Ovary (tissue), 9 donors: ENCODE results near the gene TEKT5. TPM values are rescaled to one million over a fixed set of nuclear protein-coding genes. Genes with fewer than 3 reads are reported as not detected.

Experiments used
- DNase-seq, 5 donors: peaks; one replicate each; pipeline ENCODE4 v3.0.0-alpha.2; 2019 to 2020
- H3K27ac ChIP-seq, 2 donors: fragments of 200-600 bp; one replicate each; pipeline versions ENCODE4 v1.5.1 to v1.8.0; 2019 to 2022
- H3K27me3 ChIP-seq: fragments of 200-600 bp; one replicate; pipeline ENCODE4 v1.8.0; 2022
- H3K36me3 ChIP-seq: fragments of 200-600 bp; sonication (generic); one replicate; pipeline ENCODE4 v1.5.1; 2019
- H3K4me1 ChIP-seq: one replicate; pipeline ENCODE4 v1.8.1; 2013; ENCODE audit warnings: mild to moderate bottlenecking, moderate library complexity; ENCODE audit not compliant: insufficient read depth
- H3K4me3 ChIP-seq: fragments of 200-600 bp; sonication (generic); one replicate; pipeline ENCODE4 v1.5.1; 2017
- H3K9me3 ChIP-seq, 2 donors: fragments of 200-600 bp in 1 of 2; sonication (generic) in 1 of 2; one replicate each; pipeline versions ENCODE4 v1.5.1 to v1.8.1; 2013 to 2019; ENCODE audit warnings: mild to moderate bottlenecking in 1 of 2, moderate library complexity in 1 of 2
- CTCF ChIP-seq, 3 donors: fragments of 450-650 bp in 2 of 3; fragments of 200-600 bp in 1 of 3; IDR thresholded peaks; one replicate each; pipeline versions ENCODE4 v1.5.1 to v1.8.0; 2016 to 2022; ENCODE audit warnings: antibody characterized with exemption in 3 of 3, mild to moderate bottlenecking in 1 of 3
- EP300 ChIP-seq: sonication (generic); formaldehyde crosslinking; IDR thresholded peaks from one replicate; pipeline ENCODE4 v1.6.1; 2017; ENCODE audit warnings: antibody characterized with exemption
- POLR2A ChIP-seq: fragments of 450-650 bp; IDR thresholded peaks from one replicate; pipeline ENCODE4 v1.6.1; 2017; ENCODE audit warnings: antibody characterized with exemption, mild to moderate bottlenecking, moderate library complexity
- WGBS, 3 donors: extraction: QIAGEN DNeasy Blood & Tissue Kit in 1 of 3; methylation state at CpG; one replicate each; pipeline versions ENCODE4 v1.1.5 to v1.1.7; 2013 to 2017; 5-methylcytosine and 5-hydroxymethylcytosine counted together
- intact Hi-C, 4 donors: fragments of 100-400 bp; cut with DNase I; formaldehyde crosslinking; loops; one replicate each; pipeline versions ENCODE4 v1.11.0 to v1.15.1; 2022 to 2023
- polyA plus RNA-seq, 2 donors: library from polyadenylated mRNA; stranded (reverse); fragments of 200-250 nt in 1 of 2; fragments of 350-450 nt in 1 of 2; fragmentation: Illumina TruSeq in 1 of 2; extraction: RNeasy Lipid Tissue Mini Kit (QIAGEN cat#74804) in 1 of 2; gene quantifications; one replicate each; pipeline ENCODE4 v1.2.3, GENCODE V29; 2013 to 2014
- total RNA-seq, 7 donors: library from RNA; depleted of rRNA in 2 of 7; stranded (reverse); fragments of >200 nt in 2 of 7; fragmentation: NEBNext Ultra II Directional in 3 of 7; extraction: Animal tissue kit (Norgen Biotek cat#: 25700) in 3 of 7; gene quantifications; one replicate each; pipeline versions ENCODE4 v1.1.0 to v1.2.4, GENCODE V29; 2016 to 2023
- donor health status: DM: no; HTN: no; CAD: no; lungs with moderate emphysema.
- donor health status: DM: no; HTN: no; CAD: no.
- donor health status: Bipolar disorder and iron deficiency.
- donor health status: DM: yes; HTN: yes; CAD: no.
- donor health status: DM: no; HTN: no; CAD: no.
- donor health status: DM: yes; HTN: yes; CAD: no.

TEKT5 gene
- total and polyA plus RNA-seq, 9 donors: 0.28 to 0.90 (median 0.44) TPM; not detected in 3

GRCh38 chr16:10731790-10732189 is 37.1 kb upstream of the TEKT5 start:
- no peaks in the 10 kb centered on the region for H3K36me3 ChIP-seq
- intact Hi-C loops: no loop called here
- peaks cover 4% of the 10 kb centered on the region for H3K4me1 ChIP-seq
- TF ChIP-seq POLR2A: no peak
- TF ChIP-seq CTCF (IDR thresholded peaks at IDR 0.05): no peak
- TF ChIP-seq EP300: no peak
- H3K9me3 ChIP-seq: no peaks in the 10 kb centered on the region
- WGBS, 3 donors: 75 to 82% (median 80%) methylated on average over 7 of the region's 7 CpGs
- no peak overlapping the region for H3K4me3 ChIP-seq
- H3K27me3 ChIP-seq: no peaks in the 10 kb centered on the region
- DNase-seq: no peak
- H3K27ac ChIP-seq: no peak overlapping the region

- 47 to 53% (median 48%) methylated on average over 19 of the region's 19 CpGs for WGBS, 3 donors
- peaks cover 4% of the 10 kb centered on the region for H3K4me1 ChIP-seq
- no peaks in the 10 kb centered on the region for H3K9me3 ChIP-seq
- H3K27me3 ChIP-seq: no peaks in the 10 kb centered on the region
- peak in 1 of 5 donors; percentile 32 for DNase-seq
- TF ChIP-seq POLR2A (no peak), CTCF (IDR thresholded peaks at IDR 0.05) (no peak), EP300 (no peak)
- intact Hi-C loops: no loop called here
- H3K27ac ChIP-seq: no peak overlapping the region
- H3K36me3 ChIP-seq: no peaks in the 10 kb centered on the region
- H3K4me3 ChIP-seq: no peak overlapping the region
Measured at GRCh38 chr16:10729104-10730048, 34.6 kb upstream of the TEKT5 start.

GRCh38 chr16:10728003-10728887 is 33.5 kb upstream of the TEKT5 start:
- H3K27ac ChIP-seq: no peak overlapping the region
- H3K36me3 ChIP-seq: no peaks in the 10 kb centered on the region
- no peak for TF ChIP-seq EP300
- TF ChIP-seq POLR2A: no peak
- no peak for TF ChIP-seq CTCF (IDR thresholded peaks at IDR 0.05)
- H3K4me3 ChIP-seq: no peak overlapping the region
- H3K4me1 ChIP-seq: peaks cover 4% of the 10 kb centered on the region
- 7 to 24% (median 9%) methylated on average over 16 of the region's 16 CpGs for WGBS, 3 donors
- no peaks in the 10 kb centered on the region for H3K9me3 ChIP-seq
- intact Hi-C loops: no loop called here
- H3K27me3 ChIP-seq: no peaks in the 10 kb centered on the region
- peak; percentile 55 to 81 (median 70) for DNase-seq

- Histone ChIP-seq H3K9me3 (no peaks in the 10 kb centered on the region), H3K4me3 (no peak overlapping the region), H3K27ac (no peak overlapping the region)
Measured at GRCh38 chr16:10708969-10709368, 14.2 kb upstream of the TEKT5 start.

More at GRCh38 chr16:10708969-10709368, 14.2 kb upstream of the TEKT5 start:
- no peaks in the 10 kb centered on the region for H3K27me3 ChIP-seq
- no peaks in the 10 kb centered on the region for H3K4me1 ChIP-seq
- TF ChIP-seq POLR2A (no peak), EP300 (no peak), CTCF (IDR thresholded peaks at IDR 0.05) (no peak)
- intact Hi-C loops: loop anchor here in 1 of 4 donors (10.0 kb wide), 2 partner anchors 64 to 94 kb away; no protein-coding TSS in a partner anchor
- 69 to 81% (median 80%) methylated on average over 4 of the region's 4 CpGs for WGBS, 3 donors
- DNase-seq: no peak
- H3K36me3 ChIP-seq: no peaks in the 10 kb centered on the region
